HCEC 1CT (cell line): ENCODE measurements around the gene CDH13.

Source experiments
- DNase-seq: peaks from one replicate; pipeline ENCODE4 v3.0.0-alpha.2; 2017

The CDH13 gene

DNA sequence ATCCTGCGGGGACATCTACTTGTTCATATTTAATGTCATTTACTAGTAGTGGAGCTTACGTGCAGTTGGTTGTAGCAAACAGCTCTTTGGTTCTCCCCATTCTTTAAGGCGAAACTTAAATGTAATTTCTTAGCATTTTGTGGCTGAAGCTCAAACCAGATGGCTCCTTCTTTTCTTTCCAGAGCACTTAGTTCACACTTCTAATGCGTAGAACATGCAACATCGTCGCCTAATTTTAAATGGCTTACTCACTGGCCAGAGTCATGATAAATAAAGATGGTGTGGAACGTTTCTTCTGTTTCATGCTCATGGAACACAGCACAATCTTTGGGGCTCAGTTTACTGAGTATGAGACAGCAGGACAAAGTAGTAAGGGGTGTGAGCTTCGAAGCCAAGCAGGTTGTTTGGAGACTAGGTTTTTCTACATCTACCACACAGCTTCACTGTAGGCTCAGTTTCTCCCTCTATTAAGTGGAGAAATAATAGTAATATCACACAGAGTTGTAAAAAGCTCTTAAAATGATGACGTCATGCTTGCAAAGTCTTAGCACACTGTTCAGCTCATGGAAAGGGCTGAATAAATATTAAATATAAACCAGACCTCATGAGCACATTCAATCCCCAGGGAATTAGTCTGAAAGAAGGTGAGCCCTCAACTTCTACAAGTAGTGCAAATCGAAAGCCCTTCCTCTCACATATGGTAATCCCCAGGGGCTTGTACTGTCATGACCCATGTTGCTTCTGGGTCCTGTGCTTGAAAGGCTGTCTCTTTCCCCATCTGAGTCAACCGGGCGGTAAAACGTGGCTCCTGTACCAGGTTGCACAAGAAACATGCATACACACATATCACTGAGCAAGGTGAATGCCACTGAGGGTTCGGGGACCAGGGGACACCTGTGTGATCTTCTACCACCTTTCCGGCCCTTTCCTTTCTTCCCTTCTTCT lies 384.3 kb downstream of the CDH13 start:
- no peak for DNase-seq

DNA sequence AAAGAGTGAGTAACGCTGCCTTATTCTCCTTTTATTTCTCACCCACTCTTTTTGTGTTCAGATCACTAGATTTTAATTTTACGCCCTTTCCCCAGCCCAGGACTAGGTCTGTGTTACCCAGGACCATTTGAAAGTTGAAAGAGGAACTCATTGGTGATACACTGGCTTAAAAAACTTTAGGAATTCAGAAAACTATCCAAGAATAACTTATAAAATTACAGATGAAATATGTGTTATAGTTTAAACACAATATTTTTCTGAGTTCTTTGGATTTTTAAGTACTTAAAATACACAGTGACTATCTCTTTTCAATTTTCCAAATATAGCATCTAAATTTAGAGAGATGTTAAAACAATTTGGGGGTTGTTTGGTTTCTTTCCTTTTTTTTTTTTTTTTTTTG lies 385.2 kb downstream of the CDH13 start:
- no peak for DNase-seq

DNA sequence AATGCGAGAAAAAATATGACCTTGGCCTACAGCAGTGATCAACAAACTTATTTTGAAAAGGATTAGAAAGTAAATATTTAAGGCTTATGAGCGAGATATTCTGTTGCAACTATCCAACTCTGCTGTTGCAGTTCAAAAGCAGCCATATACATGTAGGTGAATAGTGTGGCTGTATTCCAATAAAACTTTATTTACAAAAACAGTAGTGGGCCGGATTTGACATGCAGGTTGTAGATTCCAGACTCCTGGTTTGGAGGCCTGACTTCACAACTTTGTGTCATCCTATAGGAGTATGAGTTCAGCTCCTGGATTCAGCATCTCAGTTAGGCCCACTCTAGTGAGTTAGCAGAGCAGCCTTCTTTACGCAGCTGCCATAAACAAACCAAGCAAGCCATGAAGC lies 386.3 kb downstream of the CDH13 start:
- DNase-seq: no peak

DNA sequence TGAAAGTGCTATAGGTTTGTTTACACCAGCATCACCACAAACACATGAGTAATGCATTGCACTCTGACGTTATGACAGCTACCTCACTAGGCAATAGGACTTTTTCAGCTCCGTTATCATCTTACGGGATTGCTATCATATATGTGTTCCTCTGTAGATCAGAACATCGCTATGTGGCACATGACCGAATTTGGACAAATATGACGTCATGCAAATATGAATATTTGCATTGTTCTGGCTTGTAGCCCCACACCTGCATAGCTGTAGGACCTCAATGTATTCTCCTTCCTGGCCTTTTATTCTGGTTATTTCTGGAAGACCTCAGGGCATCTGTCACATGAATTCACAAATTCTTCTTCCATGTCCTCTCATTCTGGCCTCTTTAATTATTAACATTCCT lies 393.2 kb downstream of the CDH13 start:
- no peak for DNase-seq

DNA sequence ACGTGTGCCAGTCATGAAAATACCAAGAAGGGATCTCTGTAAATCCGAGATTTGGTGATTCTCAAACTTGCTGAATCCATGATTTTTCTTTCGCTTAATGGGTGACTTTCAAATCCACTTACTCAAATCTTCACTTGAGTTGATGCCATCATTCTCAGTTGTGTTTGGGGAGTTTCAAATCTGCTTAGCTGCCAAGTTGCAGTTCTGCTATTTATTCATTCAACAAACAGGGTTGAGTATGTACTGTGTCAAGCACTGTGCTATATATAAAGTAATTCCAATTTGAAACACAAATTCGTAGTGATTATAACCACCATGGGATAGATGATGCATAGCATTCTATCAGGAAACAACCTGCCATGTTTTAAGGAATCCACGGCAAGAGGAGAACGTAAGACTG lies 394.3 kb downstream of the CDH13 start:
- no peak for DNase-seq

DNA sequence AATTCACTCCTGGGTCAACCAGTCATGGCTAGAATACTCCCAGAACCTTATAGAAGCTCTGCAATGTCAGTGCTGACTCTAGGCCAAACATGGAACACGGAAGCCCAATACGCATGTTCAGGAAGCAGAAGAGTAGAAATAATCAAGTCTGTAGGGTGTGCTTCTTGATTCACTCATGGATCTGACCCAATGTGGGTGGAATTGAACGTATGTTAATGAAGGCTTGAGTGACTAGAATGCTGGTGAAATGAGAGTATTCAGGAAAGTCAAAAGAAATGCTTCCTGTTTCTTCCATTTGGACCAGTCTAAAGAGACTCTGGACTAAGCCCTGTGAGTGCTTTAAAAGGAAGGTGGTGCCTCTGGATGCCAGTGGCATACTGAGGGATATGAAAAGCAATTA lies 395.0 kb downstream of the CDH13 start:
- DNase-seq: no peak

DNA sequence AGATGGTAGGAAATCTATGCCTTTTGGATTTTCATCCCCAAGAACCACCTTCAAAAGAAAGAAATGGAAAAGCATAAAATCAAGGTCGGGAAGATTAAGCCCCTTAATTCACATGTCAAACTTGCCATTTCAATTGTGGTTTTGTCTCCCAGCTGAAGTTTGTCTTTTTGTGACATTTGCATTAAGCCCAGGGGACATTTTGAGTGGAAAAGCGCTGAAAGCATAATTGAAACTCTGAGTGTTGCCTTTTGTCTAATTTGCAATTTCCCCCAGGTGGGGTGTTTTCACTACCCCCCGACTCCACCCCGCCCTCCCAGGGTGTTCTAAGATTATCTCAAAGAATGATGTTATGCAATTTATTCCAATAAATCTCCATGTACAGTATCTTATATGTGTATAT lies 396.2 kb downstream of the CDH13 start:
- no peak for DNase-seq

DNA sequence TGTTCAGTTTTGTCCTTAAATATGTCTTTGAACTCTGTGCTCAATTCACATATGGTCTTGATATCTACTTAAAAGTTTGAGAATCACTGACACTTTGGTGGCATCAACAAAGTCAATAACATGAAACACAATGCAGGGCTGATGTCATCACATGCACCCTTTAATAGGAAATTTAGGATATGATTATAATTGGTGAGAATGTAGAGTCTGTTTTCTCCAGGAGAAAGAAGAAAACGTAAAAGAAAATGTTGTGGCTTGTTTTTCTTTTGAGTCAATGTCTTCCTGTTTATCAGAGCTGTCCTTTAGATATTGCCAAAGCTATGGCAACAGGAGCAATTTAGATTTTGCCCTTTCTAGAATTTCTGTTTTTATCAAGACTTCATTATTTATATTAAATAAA lies 396.9 kb downstream of the CDH13 start:
- no peak for DNase-seq

DNA sequence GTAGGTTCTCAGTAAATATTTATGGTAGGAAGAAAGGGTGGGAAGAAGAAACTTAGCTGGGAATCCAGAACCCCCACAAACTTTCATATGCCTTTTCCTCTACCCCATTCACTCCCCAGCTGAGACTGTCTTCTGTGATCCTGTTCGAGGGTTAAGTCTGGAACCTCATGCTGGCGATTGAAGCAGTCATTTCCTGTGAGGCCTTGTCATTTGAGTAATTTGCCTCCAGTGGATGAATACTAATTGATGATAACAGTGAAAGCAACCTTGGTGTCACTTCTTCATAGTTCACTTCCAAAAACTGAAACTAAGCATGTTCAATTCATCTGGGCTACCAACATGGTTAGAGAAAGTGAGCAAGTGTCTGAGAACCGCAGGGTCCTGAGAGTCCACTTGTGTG lies 401.2 kb downstream of the CDH13 start:
- DNase-seq: no peak

DNA sequence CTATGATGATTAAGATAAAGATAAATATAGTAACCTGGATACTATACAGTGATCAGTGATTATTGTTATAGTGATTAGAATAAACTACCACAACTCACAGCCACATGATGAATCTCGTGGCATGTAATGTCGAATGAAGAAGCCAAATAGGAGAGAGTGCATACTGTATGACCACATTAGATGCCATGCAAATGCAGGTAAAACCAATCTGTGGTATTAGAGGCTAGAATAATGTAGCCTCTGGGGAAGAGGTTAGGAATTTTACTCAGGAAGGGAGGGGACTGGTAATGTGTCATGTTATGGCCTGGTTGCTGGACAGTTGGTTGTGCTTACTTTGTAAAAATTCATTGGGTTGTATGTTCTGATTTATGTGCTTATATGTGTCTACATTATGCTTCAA lies 402.7 kb downstream of the CDH13 start:
- no peak for DNase-seq

DNA sequence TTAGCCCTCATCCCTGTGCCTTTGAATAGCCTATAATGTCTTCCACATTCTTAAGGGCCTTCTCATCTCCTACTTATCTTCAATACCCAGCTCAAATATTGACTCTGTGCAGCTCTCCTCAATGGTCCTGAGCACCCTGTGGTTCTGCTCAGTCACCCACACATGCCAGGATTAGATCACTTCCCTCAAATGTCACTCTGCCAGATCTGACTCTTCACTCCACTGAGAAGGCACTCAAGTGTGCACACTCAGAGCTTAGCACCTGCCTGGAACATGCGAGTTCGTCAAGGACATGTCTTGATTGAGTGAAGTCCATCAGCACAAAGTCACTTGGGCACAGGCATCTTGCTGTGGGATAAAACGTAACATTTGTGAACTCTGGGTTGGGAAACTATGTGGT lies 404.8 kb downstream of the CDH13 start:
- DNase-seq: no peak

DNA sequence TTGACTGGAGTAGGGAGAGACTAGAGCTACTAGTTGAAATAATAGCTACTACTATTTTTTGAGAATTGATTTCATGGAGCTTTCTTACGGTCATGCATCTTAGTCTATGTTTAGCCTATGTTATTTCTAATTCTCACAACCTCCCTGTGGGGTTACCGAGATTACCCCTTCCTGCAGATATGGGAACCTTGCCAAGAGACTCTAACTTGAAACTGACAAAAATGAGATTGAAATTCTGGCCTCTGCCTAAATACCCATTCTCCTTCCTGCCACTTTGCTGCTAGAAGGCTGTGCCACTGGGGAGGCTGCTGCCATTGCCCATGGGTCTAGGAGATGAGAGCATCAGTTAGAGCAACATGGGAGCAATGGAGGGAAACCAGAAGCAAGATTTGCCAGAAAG lies 410.3 kb downstream of the CDH13 start:
- DNase-seq: no peak

DNA sequence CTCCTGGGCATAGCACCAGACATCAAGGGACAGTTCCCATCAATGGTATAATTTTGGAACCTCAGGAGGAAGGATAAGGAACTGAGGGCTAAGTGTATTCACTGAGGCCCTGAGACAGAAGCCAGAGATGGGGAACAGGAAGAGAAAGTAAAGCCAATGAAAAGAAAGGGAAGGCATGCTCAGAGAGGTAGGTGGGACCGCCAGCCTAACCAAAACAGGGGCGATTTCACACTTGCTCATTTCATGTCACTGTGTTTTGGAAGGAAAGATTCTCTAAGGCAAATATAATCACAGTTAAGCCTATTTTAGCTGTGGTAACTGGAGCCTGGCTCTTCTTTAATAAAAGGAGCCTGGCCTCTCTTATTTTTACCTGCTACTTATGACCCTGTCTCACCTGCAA lies 411.1 kb downstream of the CDH13 start:
- no peak for DNase-seq

DNA sequence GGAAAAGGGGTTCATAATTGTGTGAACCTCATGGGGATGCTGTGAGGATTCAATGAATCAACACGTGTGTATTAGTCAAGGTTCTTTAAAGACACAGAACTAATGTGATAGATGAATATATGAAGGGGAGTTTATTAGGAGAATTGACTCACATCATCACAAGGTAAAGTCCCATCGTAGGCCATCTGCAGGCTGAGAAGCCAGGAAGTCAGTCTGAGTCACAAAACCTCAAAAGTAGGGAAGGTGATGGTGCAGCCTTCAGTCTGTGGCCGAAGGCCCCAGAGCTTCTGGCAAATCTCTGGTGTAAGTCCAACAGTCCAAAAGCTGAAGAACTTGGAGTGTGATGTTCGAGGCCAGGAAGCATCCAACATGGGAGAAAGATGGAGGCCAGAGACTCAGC lies 413.4 kb downstream of the CDH13 start:
- DNase-seq: peak; percentile 64

DNA sequence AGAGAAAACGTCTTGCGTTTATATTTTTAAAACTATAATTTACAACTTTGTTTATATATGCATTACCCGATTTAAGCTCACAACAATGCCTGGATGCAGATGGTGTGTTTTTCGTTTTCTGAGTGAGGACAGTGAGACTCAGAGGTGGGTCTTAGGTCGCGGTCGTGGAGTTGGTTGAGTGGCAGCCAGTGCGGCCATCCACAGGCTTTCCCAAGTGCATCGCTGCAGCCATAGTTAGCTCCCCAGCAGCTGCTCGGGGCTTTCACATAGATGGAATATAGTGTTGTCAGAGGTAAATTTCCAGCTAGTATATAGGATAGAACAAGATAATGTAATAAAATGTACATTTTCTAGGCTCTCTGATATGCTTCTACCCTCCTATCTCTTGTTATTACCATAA lies 417.8 kb downstream of the CDH13 start:
- no peak for DNase-seq

DNA sequence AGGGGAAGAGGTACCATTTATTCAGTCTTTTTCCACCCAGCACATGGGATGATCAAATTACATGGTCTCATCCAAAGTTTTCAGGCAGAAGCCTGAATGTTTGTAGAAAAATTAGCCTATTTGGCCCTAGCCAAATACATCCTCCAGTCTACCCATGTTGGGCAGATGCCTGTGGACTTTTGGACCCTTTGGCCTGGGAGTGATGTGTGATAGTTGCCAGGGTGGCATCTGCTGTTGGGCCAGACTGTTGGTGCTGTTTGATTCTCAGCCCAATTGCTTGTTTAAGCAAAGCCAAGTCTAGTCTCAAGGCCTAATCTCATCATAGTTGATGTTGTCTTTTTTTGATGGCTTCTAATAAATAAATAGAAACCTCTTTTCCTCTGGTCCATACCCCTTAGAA lies 419.0 kb downstream of the CDH13 start:
- DNase-seq: no peak

DNA sequence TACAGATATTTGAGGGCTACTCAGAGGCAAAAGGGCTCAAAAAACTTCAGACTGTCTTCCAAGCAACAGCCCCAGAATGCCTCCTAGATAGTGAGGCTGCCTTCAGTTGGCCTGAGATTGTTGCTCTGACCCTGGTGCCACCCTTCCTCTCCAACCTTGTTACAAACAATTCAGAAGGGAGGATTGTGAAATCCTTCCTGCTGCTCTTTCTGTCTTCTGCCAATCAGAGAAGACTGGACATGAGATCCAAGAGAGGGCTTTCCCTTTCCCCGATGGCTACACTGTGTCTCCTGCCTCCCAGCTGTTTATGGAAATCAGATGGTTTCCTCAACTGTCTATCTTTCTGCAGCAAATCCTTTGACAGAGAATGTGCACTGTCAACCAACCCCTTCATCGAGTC lies 419.9 kb downstream of the CDH13 start:
- no peak for DNase-seq

DNA sequence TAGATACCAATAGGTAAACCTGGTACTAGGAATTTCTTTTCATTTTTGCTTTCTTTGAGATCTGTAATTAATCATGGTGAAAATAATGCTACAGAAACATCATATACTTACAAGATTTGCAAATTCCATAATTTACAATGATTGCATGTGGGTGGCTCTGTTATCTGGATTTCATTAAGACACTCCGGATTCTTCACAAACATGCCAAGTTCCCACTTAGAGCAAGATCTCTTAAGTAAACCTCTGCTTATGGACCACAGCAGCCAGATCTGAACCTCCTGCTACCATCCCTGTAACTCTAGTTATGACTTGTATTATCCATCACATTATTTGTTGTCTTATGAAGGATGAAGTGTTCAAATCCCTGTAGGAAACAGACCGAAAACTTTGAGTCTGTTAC lies 424.7 kb downstream of the CDH13 start:
- no peak for DNase-seq

DNA sequence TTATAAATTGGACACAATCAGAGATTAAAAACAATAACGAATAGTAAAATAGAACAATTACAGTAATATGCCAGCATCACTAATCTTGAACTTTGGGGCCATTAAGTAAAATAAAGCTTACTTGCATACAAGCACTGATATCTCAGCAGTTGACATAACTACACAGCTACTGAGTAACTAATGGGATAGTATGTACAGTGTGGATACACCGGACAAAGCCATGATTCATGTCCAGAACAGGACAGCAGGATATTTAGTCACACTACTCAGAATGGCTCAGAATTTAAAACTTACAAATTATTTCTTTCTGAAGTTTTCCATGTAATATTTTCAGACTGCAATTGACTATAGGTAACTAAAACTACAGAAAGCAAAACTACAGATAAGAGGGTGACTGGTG lies 427.5 kb downstream of the CDH13 start:
- DNase-seq: peak; percentile 32

DNA sequence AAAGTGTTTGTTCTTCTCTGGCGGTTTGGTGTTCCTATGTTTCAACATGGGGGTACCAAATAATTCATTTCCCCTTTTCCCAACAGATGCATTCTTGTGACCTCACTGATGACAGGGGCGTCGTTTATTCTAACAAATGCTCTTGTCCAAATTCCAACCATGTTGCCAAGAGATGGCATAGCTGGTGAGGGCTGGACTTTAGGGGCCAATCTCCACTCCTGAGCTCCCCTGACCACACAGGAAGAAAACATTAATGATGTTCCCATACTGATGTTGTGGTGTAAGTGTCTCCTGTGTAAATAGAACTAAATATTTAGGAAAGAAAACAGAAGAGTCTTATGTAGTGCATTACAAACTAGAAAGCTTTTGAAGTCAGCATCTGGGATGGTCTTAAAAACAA lies 431.6 kb downstream of the CDH13 start:
- DNase-seq: no peak

DNA sequence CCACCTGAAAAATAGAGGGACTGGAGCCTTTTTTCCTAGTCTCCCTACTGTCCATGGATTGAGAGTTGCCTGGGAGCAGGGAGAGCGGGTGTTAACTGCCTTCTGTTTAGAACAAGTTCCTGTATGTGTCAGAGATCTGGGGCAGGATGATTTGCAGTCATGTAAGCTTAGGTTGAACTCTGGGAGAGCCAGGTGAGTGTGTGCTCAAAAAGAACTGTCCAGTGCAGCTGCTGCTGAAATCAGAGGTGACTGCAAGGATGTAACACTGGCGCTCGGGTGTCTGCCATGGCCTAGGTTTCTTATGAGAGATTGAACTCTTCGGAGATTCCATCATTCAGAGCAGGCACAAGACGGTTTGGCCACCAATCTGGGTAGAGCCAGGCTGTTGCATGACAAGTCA lies 432.5 kb downstream of the CDH13 start:
- no peak for DNase-seq

DNA sequence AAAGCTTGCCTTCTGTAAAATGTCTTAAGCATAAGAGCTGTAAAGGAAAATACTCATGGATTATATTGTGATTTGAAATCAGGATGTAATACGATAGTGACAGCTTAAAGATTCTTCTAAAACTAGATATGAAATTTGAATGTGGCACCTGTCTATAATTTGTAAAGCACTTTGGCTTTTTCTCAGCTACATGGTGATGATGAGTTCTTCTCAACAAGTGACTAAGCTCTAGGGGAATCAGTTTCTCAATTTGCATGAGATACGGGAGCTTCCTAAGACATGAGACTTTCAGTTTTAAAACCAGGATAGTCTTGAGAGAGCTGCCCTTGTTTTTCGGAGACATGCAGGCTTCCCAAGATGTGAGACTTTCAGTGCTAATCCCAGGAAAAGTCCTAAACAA lies 439.2 kb downstream of the CDH13 start:
- DNase-seq: no peak

DNA sequence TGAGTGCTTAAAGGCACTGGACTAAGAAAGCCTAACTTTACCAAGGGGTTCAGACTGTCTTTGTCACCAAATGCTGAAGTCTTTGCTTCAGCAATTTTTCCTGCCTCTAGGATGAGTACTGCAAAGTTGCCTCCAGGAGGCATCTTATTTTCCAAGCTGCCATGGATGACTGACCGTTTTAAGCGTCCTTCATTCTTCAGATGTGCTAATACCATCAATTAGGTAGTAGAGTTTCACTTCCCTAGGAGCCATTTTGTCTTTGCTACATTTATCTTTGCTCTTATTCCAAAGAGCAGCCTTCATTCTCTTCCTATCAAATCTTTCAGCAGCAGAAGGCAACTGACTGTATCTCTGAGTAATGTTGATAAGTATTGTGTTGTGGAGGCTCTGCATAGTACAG lies 440.1 kb downstream of the CDH13 start:
- DNase-seq: no peak

DNA sequence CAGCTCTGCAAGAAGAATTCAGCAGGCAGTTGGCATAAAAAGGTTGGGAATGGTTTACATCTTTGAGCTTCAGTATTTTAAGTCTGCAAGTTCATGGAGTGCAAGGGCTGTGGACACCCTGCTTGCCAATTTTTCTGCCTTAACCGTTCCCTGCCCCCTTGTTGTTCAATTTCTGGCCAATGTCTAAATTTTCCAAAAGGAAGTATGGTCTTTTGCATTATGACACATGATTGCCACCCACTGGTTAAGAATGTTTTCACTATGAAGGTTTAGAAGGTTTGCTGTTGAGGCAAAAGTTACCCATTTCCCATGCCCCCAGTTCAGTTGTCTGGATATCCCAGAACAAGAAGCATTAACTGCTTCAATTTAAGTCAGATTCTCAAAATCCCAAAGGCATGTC lies 441.9 kb downstream of the CDH13 start:
- DNase-seq: peak; percentile 38
